GM19372 (cell line): ENCODE data around the gene CDH23.

Source experiments
- ATAC-seq: cut with Tn5 transposase; IDR thresholded peaks from one replicate; pipeline ENCODE4 v1.9.1; 2021; ENCODE audit warnings: mild to moderate bottlenecking, low read depth, moderate library complexity; ENCODE audit not compliant: unreplicated experiment

Gene CDH23

DNA sequence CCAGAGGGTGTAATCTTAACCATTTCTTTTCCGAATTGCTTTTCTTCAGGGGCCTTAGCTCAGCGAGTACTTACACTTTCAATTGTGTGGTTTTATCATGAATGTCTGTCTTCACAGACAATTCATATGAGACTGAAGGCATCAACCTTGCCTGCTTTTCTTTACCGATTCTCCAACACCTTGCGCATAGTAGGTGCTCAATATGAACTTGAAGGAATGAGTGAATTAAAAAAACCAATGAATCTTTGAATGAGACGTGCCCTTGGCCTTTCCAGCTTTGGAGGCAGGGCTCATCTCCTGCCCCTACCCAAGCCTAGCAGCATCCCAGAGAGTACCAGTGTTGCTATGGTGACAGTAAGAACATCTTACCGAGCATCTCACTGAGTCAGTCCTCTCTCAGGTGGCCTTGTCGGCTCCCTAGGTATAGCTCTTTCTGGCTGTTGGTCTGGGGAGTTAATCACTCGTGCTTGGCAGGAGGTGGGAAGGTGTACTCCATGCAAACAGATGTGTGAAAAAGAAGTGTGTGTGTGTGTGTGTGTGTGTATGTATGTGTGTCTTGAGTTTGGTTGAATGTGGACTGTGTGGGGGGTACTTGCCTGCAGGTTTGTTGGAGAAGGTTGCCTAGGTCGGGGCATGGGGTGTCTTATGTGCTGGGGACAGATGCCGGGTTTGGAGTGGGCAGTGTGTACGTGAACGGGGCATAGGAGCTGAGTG lies 215.1 kb downstream of the CDH23 start:
- no peak for ATAC-seq

DNA sequence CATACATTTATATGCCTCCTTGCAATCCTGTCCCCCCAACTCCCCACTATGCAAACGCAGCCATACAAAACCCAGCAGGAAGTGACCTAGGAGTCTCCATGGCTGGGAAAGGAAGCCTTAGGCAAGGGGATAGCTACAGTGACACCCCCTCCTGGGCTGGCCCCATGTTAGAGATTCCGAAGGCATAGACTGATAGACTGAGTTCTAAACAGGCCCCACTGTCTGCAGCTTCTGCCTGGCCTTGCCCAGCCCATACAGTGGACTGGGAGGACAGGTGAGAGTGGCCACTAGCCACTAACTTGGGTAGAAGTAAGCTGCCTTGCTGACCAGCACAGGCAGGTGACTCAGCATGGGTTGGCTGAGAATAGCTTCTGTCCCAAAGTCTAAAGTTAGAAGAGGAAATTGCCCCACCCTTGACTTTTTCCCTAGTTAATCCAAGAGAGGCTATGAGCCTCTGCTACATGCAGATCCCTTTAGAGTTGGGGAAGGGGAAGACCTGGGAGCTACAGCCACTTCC lies 216.6 kb downstream of the CDH23 start:
- ATAC-seq, result no peak

DNA sequence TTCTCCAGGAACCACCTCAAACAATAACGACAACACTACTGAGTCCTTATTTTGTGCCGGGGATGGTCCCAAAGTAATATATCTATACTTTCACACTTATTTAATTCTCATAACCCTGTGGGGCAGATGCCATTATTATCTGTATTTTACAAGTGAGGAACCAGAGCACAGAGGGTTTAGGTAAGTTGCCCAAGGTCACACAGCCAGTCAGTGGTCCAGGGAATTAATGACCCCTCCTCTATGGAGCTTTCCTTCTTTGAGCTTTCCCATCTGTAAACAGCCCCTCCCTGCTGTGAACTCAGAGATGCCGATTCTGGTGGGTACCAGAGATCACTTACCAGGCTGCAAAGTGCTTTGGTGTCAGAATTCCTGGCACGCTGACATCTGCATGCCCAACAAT lies 217.2 kb downstream of the CDH23 start:
- no peak for ATAC-seq

DNA sequence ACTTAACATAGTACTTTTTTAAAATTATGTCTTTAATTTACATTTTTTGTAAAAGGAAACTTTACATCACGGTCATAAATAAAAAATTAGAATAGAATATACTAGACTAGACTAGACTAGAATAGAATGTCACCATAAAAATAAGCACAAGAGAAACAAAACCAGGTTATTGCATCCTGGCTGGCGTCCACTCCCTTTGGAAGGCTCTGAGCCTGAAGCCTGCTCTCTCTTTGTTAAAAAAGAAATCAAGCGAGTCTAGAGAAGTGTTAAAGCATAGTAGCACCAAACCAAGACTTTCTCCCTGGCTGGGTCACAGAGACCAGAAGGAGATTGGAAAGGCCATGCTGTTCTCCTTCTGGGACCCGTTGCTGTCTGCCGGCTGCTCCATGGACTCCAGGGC lies 218.2 kb downstream of the CDH23 start:
- no peak for ATAC-seq

DNA sequence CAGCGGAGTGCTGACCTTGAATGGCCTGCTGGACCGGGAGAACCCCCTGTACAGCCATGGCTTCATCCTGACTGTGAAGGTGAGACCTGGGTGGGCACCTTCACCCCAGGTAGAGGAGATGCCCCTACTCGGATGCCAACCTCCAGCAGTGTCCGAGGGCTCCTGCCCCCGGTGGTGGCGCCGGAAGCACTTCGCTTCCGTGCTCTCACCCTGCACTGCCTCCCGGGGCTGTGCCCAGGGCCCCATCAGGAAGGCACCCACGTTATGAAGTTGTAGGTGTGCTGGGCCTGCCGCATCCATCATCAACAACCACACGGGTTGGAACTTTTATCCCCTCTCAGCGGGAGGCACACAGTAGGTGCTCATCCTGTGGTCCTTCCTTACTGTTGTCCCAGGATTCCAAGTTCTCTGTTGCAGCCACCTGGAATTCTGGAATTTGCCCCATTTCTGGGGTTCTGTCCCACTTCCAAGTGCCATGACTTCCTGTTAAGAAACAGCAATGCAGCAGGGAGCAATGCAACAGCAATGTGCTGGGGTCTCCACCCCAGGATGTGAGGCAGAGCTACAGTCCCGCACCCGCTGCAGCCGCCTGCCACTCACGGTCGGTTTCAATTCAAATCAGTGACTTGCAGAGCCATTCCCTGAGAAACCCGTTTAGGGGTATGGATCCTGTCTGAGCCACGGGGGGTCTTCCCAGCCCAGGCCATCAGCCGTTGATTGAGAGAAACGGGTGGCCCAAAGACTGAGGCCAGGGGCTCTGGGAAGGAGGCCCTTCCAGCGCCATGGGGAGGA lies 219.0 kb downstream of the CDH23 start:
- no peak for ATAC-seq

DNA sequence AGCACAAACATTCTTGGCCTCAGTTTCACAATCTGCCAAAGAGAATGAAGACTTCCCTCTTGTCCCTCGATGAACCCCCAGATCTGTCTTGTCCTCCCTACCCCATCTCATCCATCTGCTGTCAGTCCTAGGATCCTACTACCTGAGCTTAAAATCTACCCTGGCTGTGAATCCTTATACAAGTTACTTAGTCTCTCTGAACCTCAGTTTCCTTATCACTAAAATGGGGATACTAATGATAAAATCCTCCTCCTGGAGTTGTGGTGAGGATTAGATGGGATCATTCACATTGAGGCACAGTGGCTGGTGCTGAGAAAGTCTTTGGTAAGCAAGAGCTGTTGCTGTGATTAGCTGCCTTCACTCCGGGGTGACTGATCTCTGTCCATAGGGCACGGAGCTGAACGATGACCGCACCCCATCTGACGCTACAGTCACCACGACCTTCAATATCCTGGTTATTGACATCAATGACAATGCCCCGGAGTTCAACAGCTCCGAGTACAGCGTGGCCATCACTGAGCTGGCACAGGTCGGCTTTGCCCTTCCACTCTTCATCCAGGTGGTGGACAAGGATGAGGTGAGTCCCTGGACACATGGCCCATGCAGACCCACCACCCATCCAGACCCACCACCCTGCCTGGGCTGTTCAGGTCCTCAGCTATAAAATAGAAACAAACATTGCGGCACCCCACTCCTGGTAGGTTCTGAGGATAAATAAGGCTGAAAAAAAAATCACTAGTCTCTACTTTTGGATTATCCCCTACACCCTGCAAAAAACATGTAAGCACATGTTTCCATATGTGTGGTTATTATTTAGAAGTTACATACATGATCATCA lies 220.3 kb downstream of the CDH23 start:
- no peak for ATAC-seq

DNA sequence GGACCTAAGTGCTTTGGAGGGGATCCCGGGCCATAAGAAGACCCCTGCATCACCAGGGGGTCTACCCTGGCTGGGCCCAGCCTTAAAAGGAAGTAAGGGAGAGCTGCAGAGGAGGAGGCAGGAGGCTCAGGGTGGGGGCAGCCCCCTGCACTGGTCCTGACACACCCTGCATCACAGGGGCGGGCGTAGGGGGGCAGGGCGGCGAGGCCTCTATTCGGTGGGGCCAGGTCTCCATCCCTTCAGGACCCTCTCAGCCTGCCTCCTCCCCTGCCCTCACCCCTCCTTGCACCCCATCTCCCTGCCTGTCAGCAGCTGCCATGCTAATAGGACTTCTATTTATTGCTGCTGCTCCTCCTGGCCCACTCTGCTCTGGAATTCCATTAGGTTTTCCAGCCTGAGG lies 221.5 kb downstream of the CDH23 start:
- ATAC-seq, result no peak

DNA sequence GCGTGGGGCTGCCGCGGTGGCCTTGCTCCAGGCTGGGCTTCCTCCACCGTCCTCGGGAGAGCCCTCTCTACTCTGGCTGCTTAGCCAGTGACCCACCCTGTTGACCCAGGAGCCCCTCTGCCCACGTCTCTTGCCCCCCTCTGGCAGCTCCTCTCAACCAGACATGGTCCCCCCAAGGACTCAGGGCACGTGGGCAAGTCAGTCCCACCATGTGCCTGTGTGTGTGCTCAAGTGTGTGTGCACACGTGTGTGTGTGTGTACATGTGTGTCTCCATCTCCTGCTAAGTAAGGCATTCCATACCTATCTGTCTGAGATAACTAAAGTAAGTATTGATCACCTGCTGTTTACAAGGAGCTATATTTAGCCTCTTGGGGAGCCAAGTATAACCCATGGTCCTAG lies 221.9 kb downstream of the CDH23 start:
- ATAC-seq, result no peak

DNA sequence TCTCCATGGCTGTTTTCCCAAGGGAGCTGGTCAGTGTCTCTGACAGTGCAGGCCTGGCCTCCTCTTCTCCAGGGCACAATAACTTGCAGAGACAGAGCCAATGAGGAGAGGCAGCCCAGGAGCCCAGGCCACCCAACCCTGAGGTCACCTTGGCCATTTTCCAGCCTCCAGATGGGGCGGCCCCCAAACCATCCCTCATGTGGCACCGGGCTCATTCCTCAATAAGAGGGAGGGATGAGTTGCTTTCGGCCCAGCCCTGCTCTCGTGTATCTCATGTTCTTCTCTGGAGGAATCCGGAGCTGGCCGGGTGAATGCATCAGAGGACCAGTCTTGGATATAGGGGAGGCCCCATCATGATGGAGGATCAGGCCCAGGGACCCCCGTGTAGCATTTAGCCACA lies 223.9 kb downstream of the CDH23 start:
- ATAC-seq, result no peak

DNA sequence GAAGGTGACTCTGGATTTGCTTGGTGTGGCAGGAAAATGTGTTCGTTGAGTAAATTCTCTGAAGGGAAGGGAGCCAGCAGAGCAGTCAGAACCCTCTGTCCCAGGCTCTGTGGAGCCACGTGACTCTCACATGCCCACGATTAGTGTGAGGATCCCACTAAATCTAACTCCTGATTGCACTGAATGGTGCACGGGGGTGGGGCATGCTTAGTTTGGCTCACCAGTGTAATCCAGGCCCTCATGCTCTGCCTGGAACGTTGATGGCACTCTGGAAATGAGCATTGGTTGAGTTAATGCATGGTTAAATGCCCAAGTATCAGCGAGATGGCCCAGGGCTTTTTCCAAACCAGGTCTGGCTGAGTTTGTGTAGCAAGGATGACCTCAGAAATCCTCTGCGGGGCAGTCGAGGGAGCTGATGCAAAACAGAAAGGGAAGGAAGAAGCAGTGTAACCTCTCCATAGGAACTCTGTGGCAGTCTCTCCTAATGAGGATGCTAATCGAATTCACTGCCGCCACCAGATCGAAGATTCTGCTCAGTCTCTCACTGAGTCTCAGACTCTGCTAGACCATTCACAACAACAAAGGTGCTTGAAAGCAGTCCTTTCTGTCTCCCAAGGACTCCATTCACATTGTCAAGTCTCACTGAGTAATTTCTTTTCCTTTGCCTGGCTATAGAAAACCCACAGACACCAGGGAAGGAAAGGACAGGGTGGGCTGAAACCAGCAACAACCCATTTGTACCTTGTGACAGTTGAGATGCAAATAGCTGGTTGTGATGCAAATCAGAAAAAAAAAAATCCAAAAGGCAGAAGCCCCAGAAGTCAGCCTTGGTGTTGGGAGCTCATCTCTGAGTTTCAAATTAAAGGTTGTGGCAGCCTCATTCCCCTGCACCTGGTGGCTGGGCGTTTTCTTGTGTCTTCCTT lies 224.8 kb downstream of the CDH23 start:
- ATAC-seq, result no peak

DNA sequence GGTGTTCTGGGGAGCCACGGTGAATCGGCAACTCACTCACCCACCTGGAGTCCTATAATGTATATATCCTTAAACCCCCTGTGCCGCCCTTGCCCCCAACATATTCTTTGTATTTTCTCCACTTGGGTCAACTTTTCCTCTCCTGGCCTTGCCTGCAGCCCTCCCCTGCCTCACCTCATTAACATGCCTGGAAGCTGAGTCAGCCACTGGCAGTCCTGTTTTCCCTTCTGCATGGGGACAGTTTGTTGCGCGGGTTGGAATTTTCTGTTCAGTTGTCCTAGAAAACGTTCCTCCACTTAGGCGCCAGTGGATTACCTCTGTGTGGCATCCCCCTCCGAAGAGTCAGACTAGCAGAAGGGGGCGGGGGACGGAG lies 225.4 kb downstream of the CDH23 start:
- no peak for ATAC-seq

DNA sequence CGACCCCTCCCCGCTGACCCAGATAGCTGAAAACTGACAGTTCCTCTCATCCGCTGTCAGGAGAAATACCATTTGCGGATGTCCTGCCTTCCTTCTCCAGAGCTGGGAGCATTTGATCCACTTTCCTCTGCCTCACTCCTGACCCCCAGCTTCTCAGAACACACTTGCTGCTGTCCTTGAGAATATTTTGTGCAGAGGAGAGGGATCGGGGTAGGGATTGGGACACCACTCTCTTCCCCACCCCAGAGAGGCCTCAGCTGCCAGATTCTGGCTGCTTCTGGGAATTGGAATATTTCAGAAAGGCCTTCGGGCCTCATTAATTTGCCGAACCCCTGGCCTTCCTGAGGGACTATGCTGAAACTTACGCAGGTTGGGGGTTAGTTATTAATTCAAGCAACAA lies 225.9 kb downstream of the CDH23 start:
- no peak for ATAC-seq

DNA sequence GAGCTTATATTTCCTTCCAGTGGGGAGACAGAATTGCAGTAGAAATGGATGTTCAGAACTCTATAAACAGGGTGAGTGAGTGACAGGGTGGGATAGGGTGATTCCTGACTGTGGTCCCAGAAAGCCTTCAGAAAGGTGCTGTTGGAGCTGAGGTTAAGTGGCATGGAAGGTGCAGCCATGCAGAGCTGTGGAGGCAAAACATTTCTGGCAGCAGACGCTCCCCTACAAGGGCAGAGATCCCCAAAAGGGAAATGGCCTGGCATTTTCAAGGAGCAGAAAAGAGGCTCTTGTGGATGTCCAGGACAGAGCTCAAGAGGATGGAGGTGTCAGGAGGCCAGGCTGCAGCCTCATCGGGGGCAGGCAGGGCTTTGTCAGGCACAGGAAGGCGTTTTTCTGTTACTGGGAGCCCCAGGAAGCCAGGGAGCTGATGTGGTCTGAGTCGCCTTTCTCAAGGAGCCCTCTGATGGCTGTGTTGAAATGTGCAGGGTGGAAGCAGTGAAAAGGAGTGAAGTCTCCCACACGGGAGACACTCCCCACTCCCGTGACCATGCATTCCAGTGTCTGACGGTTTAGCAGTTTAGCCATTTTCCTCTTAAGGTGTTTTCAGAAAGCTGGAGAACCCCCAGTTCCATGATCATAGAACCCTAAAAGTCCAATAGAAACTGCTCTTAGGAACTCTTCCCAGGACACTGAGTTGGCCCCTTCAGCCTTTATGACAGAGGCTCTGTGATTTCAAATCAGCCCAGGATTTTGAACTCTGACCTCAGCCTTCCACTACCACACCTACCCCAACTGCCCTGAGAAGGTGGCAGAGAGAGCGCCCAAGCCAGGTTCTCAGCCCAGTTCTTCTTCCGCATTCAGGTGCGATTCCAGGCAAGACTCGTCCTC lies 226.6 kb downstream of the CDH23 start:
- no peak for ATAC-seq

DNA sequence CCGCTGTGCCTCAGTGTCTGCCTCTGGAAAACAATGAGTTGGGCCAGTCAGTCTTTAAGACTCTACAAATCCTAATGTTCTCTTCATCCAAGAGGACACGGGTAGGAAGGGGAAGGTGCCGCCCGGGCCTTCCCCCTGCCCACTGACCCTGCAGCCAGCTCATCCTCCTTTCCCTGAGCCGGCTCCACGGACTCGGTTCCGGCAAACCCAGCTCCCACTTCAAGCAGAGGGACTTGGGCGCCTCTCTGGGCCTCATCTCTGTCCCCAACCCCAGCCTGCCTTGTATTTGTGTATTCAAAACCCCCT lies 227.2 kb downstream of the CDH23 start:
- no peak for ATAC-seq

DNA sequence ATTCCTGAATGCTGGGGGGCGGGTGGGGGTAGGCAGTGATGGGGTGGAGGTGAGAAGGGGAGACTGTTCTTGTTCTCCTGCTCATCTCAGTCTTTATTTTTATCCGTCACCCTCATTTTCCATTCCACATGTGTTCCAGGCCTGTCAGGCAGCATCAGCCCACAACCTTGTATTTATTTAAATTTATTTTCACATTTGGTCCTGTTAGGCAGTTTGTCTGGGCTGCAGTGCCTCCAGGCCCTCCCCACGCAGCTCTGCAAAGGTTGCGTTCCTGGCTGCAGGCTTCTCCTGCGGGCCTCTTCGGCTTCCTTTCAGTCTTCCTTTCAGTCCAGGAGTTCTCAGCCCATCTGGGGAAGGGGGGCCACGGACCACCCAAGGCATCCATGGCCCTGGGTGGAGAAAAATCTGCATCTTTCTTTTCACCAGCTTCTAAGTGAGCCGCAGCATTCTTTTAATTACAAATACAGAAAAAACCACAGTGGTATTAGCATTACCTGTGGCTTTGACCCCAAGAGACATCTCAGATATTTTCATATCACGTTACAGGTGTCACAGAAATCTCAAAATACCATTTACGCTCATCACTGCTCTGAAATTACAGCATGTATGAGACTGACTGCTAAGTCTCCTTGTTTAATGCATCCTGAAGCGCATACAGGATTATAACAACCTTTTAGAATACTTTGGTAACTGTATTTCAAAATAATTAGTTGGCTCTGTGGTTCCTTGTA lies 228.9 kb downstream of the CDH23 start:
- ATAC-seq, result no peak

DNA sequence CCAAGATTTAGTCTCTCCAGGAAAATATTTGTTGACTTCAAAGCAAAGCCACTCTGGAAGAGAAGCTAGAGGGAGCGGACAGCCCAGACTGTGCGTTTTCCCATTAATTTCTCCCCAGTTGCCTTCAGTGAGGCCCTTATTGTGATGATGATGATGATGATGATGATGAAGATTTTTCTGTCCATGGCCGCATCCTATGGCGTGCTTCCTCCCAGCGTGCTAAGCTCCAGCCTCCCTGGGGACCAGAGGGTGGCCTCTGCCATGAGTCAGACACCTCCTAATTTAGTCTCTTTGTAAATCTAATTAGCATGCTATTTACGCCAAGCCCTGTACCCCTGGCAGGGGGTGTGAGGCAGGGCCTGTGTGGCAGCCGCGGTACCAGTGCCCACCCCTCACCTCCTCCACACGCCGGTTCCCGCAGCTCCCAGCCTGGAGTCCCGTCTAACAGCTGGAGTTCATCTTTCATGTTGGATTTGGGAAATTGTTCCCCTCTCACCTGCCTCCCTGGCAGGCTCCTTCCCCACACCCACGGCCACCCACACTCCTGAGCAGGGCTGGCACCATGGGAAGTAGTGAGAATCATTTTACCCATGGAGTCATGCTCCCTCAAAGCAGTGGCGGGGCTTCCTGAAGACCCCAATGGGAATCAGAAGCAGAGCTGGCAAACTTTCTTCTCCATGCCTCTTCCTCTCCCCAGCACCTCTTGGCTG lies 230.7 kb downstream of the CDH23 start:
- ATAC-seq, result no peak

DNA sequence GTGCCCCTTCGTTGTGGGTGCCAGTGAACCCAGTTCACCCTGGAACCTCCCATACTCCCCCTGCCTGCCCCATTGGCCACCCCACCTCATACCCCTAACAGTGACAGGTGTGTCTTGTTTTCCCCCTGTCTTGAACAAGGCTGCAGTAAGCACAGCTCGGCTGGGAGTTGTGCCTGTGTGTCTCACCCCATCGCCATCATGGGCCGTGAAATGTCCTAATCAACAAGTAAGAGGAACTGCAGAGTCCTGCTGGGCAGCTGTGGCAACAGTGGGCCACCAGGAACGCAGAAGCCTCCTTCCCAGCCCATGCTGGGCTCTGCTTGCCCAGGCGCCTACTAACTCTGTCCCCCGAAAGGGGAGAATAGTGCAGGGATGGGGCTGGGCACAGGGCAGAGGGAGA lies 231.2 kb downstream of the CDH23 start:
- ATAC-seq, result no peak

DNA sequence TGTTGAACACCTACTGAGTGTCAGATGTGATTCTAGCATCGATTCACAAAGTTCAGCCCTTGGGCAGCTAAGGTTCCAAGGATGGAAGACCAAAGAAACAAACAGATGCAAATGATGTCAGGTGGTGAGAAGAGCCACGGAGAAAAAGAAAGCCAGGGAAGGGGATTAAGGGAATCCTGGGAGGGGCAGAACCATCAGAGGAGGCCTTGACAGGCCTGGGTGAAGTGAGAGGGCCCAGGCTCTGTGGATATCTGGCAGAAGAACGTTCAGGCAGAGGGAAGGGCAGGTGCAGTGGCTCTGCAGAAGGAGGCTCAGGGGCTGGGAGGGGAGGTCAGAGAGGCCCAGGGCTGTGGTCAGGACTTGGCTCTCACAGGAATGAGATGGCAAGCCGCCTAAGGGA lies 232.4 kb downstream of the CDH23 start:
- ATAC-seq, result no peak
